NCI-H2171 (cell line): ENCODE measurements around the gene DPH7.
"Not testable (repeated sequence)": the region's sequence is repeated elsewhere in the genome, so short reads cannot be mapped to it uniquely, and the experiment has no call there.

Source experiments
- DNase-seq: peaks from one replicate; lab custom pipeline; 2025; lab: John Stamatoyannopoulos, UW

DPH7 gene

DNA sequence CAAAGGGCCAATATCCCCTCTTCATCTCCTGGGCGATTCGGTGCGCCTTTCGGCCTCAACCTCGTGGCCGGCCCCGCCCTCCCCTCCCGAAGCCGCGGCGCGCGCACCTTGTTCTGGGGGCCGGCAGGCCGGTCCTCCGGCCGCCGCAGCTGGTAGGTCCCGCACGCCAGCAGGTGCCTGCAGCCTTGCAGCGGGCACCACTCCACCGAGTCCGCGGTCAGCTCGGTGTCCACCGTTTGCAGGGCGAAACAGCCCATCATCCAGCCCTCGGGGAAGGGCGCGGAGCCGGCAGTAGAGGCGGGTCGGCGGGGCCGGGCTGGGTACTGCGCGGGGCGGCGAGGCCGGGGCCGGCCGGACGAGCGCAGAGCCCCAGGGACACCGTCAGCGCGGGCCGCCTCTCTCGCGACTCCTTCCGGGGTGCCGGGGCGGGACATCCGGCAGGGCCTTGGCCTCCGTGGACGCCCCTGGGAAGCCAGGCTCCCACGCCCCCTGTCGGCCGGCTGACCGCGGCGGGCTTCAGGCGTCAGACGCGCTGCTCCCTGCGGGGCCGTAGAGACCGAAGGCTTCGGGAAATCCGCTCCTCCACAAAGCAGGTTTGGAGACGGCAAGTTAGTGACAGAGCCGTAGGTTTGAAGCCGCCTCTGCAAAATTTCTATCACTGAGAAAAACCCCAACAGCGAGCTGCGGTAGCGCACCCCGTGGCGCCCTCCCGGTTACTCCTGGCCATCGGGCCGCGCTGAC, at the start of gene DPH7:
Gene DPH7 (minus strand): TSS at position 408 of the 741 bp plus-strand sequence. CDS start 148 bp downstream, at position 260.
- peak; percentile 97 for DNase-seq

DNA sequence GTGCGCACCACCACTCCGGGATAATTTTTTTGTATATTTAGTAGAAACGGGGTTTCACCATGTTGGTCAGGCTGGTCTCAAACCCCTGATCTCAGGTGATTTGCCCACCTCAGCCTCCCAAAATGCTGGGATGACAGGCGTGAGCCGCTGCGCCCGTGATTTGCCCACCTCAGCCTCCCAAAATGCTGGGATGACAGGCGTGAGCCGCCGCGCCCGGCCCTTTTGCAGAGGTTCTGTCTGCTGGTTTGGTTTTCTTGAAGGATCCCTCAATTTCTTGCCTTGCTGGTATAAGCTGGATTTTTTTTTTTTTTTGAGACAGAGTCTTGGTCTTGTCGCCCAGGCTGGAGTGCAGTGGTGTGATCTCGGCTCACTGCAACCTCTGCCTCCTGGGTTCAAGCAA, 48.7 kb upstream of the DPH7 start:
- not testable (repeated sequence) for DNase-seq

DNA sequence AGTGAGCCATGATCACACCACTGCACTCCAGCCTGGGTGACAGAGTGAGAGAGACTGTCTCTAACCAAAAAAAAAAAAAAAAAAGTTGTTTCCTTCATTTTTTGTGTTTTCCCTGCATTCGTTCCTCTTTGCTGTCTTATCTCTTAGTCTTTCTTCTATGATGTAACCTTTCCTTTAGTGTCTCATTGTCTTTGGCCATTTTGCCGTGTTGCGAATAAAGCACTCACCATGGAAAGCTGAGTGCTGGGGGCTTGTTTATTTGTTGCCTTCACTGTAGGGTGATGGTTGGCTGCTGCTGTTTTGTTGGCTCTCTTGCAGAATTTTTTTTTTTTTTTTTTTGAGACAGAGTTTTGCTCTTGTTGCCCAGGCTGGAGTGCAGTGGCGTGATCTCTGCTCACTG, 47.7 kb upstream of the DPH7 start:
- no peak for DNase-seq

DNA sequence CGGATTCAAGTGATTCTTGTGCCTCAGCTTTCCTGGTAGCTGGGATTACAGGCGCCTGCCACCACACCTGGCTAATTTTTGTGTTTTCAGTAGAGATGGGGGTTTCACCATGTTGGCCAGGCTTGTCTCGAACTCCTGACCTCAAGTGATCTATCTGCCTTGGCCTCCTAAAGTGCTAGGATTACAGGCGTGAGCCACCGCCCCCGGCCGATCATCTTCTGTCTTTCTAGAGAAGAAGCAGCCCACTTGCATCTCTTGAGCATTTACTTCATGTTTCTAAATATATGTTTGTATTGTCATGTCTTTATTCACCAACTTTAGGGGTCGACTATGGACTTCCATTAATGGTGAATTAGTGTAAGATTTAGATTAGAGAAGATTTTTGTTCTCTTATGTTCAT, 43.5 kb upstream of the DPH7 start:
- DNase-seq: not testable (repeated sequence)

DNA sequence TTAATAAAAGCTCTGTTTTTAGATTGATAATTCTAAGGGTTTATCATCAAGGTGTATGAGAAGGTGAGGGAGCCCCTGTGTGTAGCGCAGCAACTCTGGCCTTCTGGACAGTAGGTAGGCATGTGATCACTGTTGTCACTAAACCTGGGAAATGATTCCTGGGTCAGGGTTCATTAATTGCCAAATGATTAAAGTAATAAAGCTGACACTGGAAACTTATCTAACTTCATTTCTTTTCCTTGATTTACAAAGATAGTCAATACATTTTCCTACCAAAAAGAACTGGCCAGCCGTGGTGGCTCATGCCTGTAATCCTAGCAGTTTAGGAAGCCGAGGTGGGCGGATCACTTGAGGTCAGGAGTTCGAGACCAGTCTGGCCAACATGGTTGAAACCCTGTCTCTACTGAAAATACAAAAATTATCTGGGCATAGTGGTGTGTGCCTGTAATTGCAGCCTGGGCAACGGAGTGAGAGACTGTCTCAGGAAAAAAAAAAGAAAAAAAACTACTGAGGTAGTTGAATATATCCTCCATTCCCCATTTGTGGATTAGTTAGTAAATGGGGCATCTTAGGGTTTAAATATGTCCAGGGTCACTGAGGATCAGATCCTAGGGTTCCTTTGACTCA, 42.5 kb upstream of the DPH7 start:
- DNase-seq: peak; percentile 24

DNA sequence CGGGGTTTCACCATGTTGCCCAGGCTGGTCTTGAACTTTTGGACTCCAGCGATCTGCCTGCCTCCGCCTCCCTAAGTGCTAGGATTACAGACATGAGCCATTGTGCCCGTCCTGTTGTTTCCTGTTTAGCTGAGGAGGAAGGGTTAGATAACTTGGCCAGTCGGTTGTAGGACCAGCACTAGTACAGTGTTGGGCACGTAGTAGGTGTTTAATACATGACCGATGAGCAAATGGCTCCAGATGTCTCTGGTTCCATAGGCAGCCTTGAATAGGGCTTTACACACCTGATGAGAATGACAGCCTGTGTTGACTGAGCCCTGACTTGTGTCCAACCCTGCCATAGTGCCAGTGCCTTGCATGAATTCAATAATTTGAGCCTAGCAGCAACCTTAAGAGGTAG, 41.9 kb upstream of the DPH7 start:
- DNase-seq: no peak

DNA sequence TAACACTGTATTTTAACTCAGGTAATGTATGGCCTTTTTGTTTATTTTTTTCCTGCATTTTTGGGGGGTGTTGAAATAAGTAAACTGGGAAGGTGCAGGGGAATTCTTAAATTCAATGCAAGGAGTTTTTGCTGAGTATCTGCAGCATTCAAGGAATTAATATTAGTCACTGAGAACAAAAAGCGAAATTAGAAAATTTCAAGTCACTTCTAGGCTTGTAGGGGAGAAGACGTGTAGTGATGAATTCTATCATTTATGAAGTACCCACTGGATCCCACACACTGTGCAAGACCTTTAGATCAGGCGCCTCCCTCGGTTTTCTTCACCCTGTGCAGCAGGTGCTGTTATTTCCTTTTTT, 41.3 kb upstream of the DPH7 start:
- no peak for DNase-seq

DNA sequence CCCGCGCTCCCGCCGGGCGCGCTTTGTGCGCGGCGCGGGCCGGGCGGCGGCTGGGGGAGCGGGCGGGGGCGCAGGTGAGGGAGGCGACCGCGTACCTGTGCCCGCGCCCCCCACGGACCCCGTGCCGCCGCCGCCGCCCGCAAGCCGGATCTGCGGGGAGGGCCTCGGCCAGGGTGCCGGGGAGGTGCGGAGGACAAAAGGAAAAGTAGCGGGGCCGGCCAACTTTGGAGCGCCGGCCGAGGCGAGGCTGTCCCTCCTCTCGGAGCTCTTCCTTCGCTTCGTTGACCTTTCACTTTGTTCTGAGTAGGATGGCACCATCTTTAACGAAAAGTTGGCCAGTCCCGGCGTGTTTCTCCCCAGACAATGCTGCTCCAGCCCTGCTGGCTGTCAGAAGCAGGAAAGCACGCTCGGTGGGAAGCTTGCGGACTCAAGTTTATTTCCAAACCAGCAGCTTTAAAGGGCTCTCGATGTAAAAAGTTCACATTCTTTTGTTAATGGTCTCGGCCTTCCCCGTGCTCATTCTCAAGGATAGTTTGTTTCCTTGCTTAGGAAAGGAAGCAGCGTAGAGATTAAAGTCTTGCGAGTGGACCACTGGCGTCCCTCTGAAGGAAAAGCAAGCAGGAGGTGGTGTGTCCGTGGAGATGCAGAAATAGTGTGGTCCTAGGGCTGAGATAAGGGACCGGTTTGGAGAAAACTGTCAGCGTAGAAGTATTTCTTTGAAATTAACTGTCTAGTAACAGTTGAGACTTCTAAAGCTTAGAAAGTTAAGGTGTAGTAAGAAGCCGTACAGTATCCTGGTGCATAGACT, 40.7 kb upstream of the DPH7 start:
- DNase-seq: no peak

DNA sequence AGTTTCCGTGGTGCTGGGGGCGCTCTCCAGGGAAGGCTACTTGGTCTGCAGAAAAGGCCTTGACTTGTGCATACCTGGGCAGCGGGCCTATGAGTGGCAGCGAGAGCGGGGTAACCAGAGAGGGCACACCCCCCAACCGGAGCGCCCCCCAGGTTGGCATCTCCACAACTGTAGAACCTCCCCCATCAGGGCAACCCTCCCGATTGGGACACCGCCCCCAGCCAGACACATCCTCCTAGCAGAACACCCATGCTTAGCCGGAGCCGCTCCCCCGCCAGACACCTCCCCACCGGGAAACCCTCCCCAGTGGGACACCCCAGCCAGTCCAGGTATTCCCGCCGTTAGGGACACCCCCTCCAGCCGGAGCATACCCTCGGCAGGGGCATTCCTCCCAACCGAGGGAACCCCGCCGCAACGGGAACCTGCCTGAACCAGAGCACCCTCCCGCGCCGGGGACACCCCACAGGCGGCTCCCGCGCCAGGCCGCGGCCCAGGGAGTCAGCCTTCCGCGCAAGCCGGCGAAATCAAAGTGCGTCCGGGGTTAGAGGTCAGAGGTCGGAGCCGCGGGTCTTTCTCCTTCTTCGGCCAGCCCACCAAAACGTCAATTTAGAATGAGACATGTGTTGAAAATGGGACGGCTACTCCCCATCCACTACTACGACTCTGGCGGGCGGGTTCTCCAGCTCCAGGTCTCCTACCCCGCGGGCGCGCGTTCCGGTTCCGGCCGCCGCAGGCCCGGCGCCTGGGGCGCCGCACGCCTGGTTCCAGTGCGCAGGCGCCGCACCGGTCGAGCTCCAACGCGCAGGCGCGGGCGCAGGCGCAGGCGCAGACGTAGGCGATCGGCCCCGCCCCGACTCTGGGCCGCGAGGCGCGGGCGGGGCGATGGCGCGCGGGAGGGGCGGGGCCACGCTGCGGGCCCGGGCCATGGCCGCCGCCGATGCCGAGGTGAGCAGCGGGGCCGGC, 39.7 kb upstream of the DPH7 start, which contains the start of gene EHMT1:
Gene EHMT1 (plus strand): TSS at position 901 of the 963 bp plus-strand sequence. CDS start 24 bp downstream, at position 925.
- peak; percentile 92 for DNase-seq

DNA sequence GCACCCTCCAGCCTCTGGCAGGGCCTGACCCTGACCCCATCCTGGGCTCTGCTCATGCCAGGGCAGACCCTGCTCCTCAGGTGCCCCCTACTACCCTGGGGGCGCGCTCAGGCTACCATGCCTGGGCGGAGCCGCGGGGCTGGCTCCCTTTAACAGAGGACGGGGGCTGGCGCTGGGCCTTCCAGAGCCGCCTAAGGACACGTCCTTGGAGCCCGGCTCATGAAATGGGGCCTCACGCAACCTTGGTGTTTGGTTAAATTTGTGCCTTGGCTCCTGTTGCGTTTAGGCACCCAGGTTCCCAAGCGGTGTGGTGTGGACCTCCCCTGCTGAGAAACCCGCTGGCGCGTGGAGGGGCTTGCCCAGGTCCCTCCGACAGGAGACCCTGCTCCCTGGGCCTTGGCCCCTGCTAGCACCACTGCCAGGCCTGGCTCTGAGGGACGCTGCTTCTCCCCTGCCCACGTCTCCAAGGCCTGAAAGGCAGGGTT, 36.7 kb upstream of the DPH7 start:
- no peak for DNase-seq

DNA sequence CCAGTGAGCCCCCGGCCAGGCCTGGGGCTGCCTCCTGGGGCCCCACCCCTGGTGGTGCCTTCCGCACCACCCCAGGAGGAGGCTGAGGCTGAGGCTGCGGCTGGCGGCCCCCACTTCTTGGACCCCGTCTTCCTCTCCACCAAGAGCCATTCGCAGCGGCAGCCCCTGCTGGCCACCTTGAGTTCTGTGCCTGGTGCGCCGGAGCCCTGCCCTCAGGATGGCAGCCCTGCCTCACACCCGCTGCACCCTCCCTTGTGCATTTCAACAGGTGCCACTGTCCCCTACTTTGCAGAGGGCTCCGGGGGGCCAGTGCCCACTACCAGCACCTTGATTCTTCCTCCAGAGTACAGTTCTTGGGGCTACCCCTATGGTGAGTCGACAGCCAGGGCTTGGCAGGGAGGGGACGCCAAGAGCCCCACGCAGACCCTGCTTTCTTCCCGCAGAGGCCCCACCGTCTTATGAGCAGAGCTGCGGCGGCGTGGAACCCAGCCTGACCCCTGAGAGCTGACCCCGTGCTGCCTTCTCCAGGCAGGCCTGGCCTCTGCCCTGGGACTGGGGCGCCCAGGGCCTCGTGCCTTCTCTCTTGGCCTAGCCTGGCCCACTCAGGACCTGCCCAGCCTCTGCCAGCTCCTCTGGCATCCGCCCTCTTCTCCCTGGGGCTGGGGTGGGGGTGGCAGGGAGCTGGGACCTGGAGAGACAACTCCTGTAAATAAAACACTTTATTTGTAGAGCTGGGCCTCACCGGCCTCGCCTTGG, 36.1 kb upstream of the DPH7 start:
- DNase-seq: no peak

DNA sequence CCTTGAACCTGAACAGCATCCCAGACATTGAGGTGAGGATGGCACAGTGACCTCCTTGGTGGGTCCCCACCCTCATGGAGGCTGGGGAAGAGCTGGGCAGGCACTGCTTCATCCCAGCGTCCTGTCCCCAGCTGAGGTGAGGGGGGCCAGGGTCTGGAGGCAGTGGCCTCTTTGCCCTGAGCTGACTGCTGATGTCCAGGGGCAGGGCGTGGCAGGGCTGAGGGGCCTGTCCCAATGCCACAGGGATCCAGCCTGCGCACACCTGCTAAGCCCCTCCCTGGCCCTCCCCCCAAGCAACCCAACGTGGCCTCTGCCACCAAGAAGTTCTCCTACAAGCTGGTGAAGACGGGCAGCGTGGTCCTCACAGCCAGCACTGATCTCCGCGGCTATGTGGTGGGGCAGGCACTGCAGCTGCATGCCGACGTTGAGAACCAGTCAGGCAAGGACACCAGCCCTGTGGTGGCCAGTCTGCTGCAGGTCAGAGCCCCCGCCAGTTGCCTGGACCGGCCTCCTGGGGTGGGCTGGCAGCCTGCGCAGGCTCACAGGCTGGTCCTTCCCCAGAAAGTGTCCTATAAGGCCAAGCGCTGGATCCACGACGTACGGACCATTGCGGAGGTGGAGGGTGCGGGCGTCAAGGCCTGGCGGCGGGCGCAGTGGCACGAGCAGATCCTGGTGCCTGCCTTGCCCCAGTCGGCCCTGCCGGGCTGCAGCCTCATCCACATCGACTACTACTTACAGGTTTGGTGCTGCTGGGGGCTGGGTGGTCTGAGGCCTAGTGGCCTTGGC, 35.2 kb upstream of the DPH7 start:
- DNase-seq: no peak

DNA sequence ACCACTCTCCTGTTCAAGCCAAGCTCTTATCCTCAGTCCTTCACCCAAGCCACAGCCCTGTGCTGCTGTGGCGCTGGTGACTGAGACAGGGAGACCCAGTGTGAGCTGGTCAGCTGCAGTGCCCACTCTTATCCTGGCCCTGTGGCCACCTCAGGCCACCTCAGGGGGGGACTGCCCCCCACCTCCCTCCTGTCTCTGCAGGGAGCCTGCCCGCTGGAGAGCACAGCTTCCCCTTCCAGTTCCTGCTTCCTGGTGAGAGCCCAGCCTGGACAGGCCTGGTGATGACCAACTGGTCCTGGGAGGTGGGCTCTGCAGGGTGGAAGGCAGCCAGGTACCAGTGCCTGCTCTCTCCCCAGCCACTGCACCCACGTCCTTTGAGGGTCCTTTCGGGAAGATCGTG, 34.5 kb upstream of the DPH7 start:
- no peak for DNase-seq

DNA sequence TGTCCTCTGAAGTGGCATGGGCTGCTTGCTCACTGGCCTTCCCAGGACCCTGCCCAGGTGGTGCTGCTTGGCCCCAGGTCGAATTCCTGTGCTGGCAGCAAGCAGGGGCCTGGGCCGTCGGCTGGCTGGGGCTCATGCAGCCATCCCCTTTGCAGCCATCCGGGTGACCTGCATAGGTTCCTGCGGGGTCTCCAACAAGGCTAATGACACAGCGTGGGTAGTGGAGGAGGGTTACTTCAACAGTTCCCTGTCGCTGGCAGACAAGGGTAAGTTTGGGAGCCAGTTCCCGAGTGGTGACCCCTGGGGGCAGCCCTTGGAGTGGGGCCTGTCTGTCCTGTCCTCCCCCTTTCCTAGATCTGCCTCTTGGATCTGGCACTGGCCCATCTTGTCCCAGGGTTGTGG, 34.0 kb upstream of the DPH7 start:
- no peak for DNase-seq

DNA sequence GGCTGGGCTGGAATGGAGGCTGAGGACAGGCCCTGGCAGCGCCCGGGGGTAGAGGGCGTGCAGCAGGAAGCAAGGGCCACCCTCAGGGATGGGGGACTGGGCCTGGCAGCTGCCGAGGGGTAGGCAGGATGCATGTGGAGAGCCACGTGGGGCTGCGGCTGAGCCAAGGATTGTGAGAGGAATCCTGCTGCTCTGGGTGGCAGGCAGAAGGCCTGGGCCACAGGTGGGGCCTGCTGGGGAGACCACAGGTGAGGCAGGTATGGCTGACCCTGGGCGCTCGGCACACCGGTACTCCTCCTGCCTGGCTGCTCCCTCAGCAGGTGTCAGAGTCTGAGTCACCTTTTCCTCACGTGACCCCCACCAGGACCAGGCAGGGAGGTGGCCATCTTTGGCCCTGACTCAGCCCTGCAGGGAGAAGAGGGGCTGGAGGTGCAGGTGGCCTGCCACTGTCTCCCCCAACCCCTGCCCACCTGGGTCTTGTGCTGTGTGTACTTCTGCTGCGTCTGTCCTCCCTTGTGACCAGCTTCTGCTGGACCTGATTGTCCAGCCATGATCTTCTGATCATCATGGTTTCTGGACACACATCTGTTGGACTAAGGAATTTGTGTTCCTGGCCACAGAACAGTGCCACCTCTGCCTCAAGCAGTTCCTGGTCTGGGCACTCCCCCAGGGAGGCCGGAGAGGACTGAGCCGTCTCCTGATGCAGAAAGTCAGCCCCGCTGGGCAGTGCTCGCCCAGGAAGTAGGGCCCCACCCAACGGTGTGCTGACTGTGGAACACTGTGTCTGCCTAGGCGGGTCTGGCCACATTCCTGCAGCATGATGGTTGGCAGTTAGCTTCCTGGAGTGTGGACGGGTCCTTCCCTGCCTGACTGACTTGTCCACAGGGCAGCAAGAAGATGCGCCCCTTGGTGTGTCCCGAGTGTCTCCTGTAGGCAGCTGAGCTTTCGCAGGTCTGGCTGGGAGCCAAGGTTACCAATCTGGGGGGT, 33.2 kb upstream of the DPH7 start:
- no peak for DNase-seq

DNA sequence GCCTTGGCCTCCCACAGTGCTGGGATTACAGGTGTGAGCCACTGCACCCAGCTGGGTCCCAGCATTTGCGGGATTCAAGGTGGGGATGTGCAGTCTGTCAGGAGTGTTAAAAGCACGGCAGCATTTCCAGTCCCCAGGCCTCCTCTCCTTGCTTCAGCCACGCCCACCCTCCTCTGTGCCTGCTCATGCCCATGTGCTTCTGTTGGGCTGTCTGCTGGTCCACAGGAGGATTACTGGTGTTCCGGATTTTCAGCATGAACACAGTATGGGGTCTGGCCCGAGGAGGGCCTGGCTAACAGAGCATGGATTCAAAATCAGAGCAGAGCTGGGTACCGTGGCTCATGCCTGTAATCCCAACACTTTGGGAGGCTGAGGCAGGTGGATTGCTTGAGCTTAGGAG, 32.2 kb upstream of the DPH7 start:
- DNase-seq: no peak

DNA sequence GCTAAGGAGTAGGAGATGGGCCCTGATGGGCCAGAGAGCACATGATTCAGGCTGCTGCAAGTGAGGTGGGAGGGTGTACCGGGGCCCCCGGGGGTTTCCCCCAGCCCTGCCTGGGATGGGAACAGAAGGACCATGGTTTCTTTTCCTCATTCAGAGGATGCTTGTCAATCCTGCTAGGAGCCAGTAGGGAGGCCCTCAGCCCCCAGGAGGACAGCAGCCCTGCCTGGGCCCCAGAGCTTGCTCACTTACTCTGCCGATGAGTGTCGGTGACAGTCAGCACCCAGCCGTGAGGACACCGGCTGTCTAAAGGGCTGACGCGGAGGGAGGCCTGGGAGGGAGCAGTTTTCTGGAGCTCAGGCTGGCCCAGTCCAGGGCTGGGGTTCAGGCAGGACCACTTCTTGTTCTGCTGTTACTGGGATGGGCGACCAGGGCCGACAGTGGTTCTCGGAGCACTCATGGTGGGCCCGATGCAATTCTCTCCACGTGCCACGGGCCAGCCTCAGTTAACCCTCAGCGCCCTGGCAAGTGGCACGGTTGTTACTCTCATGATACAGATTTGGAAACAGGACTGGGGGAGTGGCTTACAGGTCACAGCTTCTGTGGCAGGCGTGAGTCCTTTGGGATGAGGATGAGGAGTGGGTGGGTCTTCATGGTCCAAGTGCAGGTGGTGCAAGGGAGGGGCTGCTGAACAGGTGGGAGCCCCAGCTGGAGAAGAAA, 28.6 kb upstream of the DPH7 start:
- DNase-seq: no peak

DNA sequence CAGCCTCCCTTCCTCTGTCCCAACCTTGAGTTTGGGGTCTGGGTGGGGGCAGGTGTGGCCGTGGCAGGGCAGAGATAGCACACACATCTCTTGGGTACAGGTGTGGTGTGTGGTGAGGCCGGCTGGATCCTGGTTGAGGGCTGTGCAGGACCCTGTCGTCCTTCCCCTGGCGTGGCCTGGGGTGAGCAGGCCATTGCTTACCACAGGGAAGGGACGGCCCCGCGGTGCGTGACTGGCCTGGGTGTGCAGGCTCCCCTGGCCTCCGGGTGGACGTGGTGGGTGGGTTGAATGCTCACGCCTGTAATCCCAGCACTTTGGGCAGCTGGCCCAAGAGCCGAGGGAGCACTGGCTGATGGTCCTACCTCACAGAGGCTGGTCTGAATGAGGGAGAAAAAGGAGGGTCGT, 28.0 kb upstream of the DPH7 start:
- no peak for DNase-seq
